Muscle layer of duodenum (tissue), 2 donors: Measurements from ENCODE around the gene MOB3B.

Experiments used
- H3K27ac ChIP-seq: one replicate; pipeline ENCODE4 v1.7.0; 2013; ENCODE audit warnings: mild to moderate bottlenecking, low read length
- H3K27me3 ChIP-seq: one replicate; pipeline ENCODE4 v1.7.0; 2013; ENCODE audit warnings: low read depth, mild to moderate bottlenecking, control low read depth, low read length
- H3K36me3 ChIP-seq, 2 donors: one replicate each; pipeline ENCODE4 v1.7.0; 2013; ENCODE audit warnings: low read length in 2 of 2, control low read depth in 1 of 2, mild to moderate bottlenecking in 1 of 2; ENCODE audit not compliant: insufficient read depth in 2 of 2, control insufficient read depth in 1 of 2
- H3K4me1 ChIP-seq, 2 donors: one replicate each; pipeline ENCODE4 v1.7.0; 2013; ENCODE audit warnings: low read length in 2 of 2, mild to moderate bottlenecking in 2 of 2, control low read depth in 1 of 2, moderate library complexity in 1 of 2; ENCODE audit not compliant: insufficient read depth in 2 of 2, control insufficient read depth in 1 of 2
- H3K4me3 ChIP-seq, 2 donors: one replicate each; pipeline ENCODE4 v1.7.0; 2013; ENCODE audit warnings: low read length in 2 of 2, low read depth in 1 of 2, mild to moderate bottlenecking in 1 of 2
- H3K9me3 ChIP-seq, 2 donors: one replicate each; pipeline ENCODE4 v1.7.0; 2013; ENCODE audit warnings: low read length in 2 of 2, control low read depth in 1 of 2, mild to moderate bottlenecking in 1 of 2; ENCODE audit not compliant: control insufficient read depth in 1 of 2
- donor health status: healthy.

The MOB3B gene

DNA sequence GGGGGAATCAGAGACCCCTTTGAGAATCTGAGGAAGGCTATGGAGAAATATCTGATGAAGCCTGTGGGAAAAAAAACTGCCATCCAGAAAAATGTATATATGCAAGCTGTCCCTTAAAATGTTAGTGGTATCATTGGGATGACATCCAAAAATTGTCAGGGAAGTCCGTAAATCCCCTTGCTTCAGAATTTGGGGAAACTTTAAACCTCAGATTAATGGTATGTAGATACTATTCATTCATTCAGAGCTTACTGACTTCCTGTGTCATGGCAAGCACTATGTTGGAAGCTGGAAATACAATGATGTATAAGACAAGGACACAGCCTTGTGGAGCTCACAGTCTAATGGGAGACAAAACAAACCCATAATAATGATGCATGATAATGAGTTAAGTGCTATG, 10.9 kb upstream of the MOB3B start:
- Histone ChIP-seq H3K4me3 (no peak overlapping the region), H3K27me3 (no peaks in the 10 kb centered on the region), H3K36me3 (peaks cover 0 to 3% of the 10 kb centered on the region in 2 donors), H3K9me3 (no peaks in the 10 kb centered on the region), H3K27ac (peak overlapping the region; percentile 50), H3K4me1 (peaks cover 8 to 23% of the 10 kb centered on the region in 2 donors)

DNA sequence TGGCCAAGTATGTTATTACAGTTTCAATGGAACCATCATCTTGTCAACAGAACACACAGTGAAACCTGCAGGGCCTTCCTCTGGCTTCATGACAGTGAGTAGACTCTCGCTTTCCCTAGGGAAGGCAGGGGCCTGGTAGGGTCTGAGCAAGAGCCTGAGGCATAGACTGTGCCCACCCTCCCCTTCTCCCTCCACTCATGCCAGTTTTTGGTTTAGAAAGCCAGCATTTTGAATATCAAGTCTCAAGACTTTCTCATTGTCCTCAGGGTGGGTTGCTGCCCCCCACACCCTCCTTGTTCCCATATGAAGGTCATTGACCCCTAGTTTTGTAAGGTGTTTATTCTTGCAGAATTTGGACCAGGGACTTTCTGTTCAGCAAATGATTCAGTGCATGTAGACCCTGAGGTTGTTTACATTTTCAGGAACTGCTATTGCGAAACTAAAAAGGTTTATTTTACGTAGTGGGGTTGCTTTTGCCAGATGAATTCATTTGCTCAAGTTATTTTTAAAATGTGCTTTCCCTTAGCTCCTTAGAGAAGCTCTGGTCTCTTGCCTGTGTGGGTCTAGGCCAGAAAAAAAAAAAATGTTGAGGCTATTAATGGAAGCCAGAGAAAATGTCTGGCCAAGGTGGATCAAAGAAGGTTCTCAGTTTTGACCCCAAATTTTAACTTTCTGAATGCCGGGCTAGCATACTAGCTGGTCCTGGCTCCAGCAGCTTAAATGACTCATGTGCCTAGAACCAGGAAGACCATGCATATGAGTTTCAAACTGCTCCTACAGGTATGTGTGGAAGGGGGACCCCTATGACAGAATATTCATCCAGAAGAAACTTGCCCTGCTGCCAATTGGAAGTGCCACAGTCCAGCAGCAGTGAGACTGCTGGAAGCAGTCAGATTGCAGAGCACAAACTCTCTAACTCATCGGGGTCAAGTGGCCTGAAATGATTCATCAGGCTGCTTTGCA, 10.1 kb upstream of the MOB3B start:
- peak overlapping the region; percentile 72 for H3K27ac ChIP-seq
- H3K9me3 ChIP-seq, result no peaks in the 10 kb centered on the region

GRCh38 chr9:27538647-27539046, 9.0 kb upstream of the MOB3B start:
- H3K9me3 ChIP-seq, result no peaks in the 10 kb centered on the region
- no peak overlapping the region for H3K27ac ChIP-seq
- peaks cover 17 to 23% of the 10 kb centered on the region in 2 donors for H3K4me1 ChIP-seq
- H3K27me3 ChIP-seq, result no peaks in the 10 kb centered on the region
- no peak overlapping the region for H3K4me3 ChIP-seq
- peaks cover 0 to 3% of the 10 kb centered on the region in 2 donors for H3K36me3 ChIP-seq

More for the DNA sequence above, 10.1 kb upstream of the MOB3B start:
- Histone ChIP-seq H3K27me3 (no peaks in the 10 kb centered on the region), H3K4me3 (no peak overlapping the region), H3K36me3 (peaks cover 0 to 3% of the 10 kb centered on the region in 2 donors), H3K4me1 (peaks cover 12 to 23% of the 10 kb centered on the region in 2 donors)

- Histone ChIP-seq H3K36me3 (peaks cover 0 to 3% of the 10 kb centered on the region in 2 donors), H3K4me1 (peaks cover 17 to 23% of the 10 kb centered on the region in 2 donors), H3K27me3 (no peaks in the 10 kb centered on the region), H3K27ac (no peak overlapping the region), H3K9me3 (no peaks in the 10 kb centered on the region), H3K4me3 (no peak overlapping the region)
Observed at GRCh38 chr9:27537756-27538155, 8.1 kb upstream of the MOB3B start.

DNA sequence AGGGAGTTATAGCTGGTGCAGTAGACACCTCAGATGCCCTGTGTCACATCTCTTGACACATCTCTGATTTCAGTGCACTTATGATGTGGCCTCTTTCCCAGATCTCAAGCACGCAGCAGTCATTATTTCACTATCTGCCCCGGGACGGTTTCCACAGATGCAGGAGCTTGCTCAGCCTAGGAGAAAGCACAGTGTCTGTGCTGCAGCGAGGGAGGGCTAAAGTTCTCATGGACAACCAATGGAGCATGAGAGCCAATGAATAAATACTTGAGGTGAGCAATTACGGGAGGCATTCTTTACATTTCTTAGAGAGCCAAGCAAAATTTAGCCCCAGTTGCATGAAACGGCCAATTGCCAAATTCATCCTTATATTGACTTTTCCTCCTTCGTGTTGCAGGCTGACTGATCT, 7.4 kb upstream of the MOB3B start:
- Histone ChIP-seq H3K9me3 (no peaks in the 10 kb centered on the region), H3K4me1 (peaks cover 17 to 28% of the 10 kb centered on the region in 2 donors), H3K36me3 (peaks cover 0 to 3% of the 10 kb centered on the region in 2 donors), H3K27me3 (no peaks in the 10 kb centered on the region), H3K4me3 (no peak overlapping the region), H3K27ac (no peak overlapping the region)

GRCh38 chr9:27536168-27536567, 6.6 kb upstream of the MOB3B start:
- H3K4me3 ChIP-seq, result no peak overlapping the region
- peaks cover 17 to 28% of the 10 kb centered on the region in 2 donors for H3K4me1 ChIP-seq
- H3K36me3 ChIP-seq, result no peaks in the 10 kb centered on the region
- H3K9me3 ChIP-seq, result no peaks in the 10 kb centered on the region
- no peaks in the 10 kb centered on the region for H3K27me3 ChIP-seq
- no peak overlapping the region for H3K27ac ChIP-seq

- Histone ChIP-seq H3K27ac (no peak overlapping the region), H3K36me3 (no peaks in the 10 kb centered on the region), H3K4me1 (peaks cover 17 to 25% of the 10 kb centered on the region in 2 donors), H3K9me3 (no peaks in the 10 kb centered on the region), H3K4me3 (no peak overlapping the region), H3K27me3 (no peaks in the 10 kb centered on the region)
Observed at GRCh38 chr9:27535701-27536118, 6.1 kb upstream of the MOB3B start.

DNA sequence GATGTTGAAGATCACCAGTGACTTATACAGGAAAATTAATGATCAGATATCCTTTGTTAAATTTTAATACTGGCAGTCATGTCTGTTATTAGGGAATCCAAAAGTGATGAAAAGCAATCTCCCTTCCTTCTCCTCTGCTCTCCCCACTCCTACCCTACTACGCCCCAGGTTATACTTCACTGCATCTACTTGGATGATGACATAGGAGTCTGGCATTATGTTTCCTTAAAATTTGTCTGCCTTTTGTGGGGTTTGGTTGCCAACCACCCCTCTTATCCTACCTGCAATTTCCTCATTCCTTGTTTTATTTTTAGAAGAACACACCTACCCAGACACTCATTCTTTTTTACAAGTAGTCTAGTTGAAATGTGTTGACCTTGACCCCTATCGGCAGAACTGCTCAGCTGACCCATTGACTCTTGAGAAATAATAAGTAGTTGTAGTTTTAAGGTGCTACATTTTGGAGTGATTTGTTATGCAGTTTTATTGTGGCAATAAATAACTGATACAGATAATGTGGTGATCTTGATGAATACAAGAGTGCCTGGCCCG, 5.1 kb upstream of the MOB3B start:
- Histone ChIP-seq H3K4me1 (peaks cover 17 to 20% of the 10 kb centered on the region in 2 donors), H3K27me3 (no peaks in the 10 kb centered on the region), H3K27ac (peak overlapping the region; percentile 4), H3K4me3 (no peak overlapping the region), H3K9me3 (no peaks in the 10 kb centered on the region), H3K36me3 (no peaks in the 10 kb centered on the region)

- Histone ChIP-seq H3K4me3 (no peak overlapping the region), H3K9me3 (no peaks in the 10 kb centered on the region), H3K27ac (peak overlapping the region; percentile 4), H3K27me3 (no peaks in the 10 kb centered on the region), H3K36me3 (no peaks in the 10 kb centered on the region), H3K4me1 (peaks cover 13 to 16% of the 10 kb centered on the region in 2 donors)
Observed at GRCh38 chr9:27534131-27534530, 4.5 kb upstream of the MOB3B start.

DNA sequence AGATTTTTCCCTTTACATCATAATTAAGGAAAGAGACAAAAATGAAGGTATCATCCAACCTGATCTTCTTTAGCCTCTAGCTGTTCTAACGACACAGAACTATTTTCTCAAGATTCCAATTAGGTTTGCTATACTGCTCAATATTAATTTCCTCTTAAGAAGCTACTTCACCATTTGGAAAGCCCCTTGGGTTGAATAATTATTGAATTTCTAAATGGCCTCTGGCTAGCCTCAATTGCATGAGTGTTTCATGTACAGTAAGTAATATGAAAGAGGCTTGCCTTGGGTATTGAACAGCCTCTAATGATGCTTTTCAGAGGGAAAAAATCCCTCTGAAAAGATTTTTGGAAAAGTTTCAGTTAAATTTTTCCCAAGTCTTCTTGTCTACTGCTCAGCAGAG, 3.7 kb upstream of the MOB3B start:
- Histone ChIP-seq H3K4me1 (peaks cover 12 to 13% of the 10 kb centered on the region in 2 donors), H3K27me3 (no peaks in the 10 kb centered on the region), H3K36me3 (no peaks in the 10 kb centered on the region), H3K9me3 (no peaks in the 10 kb centered on the region), H3K27ac (no peak overlapping the region), H3K4me3 (no peak overlapping the region)

GRCh38 chr9:27532046-27532445, 2.4 kb upstream of the MOB3B start:
- no peaks in the 10 kb centered on the region for H3K36me3 ChIP-seq
- no peak overlapping the region for H3K4me3 ChIP-seq
- H3K4me1 ChIP-seq, result peaks cover 18 to 21% of the 10 kb centered on the region in 2 donors
- no peaks in the 10 kb centered on the region for H3K27me3 ChIP-seq
- no peaks in the 10 kb centered on the region for H3K9me3 ChIP-seq
- no peak overlapping the region for H3K27ac ChIP-seq
